ENCODE results near the gene CD300A.

DNA sequence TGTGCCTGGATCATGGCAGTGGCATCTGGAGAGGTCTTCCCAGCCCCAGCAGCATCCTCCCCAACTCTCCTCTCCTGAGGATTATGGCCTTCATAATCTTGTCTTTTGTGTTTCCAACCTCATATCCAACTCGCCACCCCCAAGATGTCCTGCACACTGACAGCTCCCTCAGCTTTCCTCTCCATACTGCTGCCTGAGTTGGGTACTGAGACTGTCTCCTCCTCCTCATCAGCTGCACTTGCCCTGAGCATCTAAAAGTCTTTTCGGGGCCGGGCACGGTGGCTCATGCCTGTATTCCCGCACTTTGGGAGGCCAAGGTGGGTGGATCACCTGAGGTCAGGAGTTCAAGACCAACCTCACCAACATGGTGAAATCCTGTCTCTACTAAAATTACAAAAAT lies 62.8 kb downstream of the CD300A start:
- TF ChIP-seq SMC3 (IDR thresholded peaks at IDR 0.05; ENCODE audit: low read depth, low read length): no peak
- no peak for TF ChIP-seq CTCF (conservative IDR thresholded peaks at IDR 0.05; ENCODE audit: low read depth, low read length)
- no peak for TF ChIP-seq CEBPB (IDR thresholded peaks at IDR 0.05; ENCODE audit: low read depth, low read length)
- no peak for TF ChIP-seq POLR2A (IDR thresholded peaks at IDR 0.05; ENCODE audit: low read depth, low read length)
- TF ChIP-seq USF2 (IDR thresholded peaks at IDR 0.05; ENCODE audit: low read depth, low read length): no peak
- no peak for TF ChIP-seq RFX5 (IDR thresholded peaks at IDR 0.05; ENCODE audit: low read depth, low read length)
- no peak for TF ChIP-seq MXI1 (IDR thresholded peaks at IDR 0.05; ENCODE audit: borderline replicate concordance, low read depth, low read length)
- TF ChIP-seq RCOR1 (IDR thresholded peaks at IDR 0.05; ENCODE audit: insufficient replicate concordance, low read length): no peak
- TF ChIP-seq MAZ (IDR thresholded peaks at IDR 0.05; ENCODE audit: borderline replicate concordance, low read depth, low read length): no peak
- TF ChIP-seq RAD21 (IDR thresholded peaks at IDR 0.05; ENCODE audit: low read length): no peak

All from IMR-90 (cell line).